SH-SY5Y (cell line): ENCODE results near the gene IFITM2.

Experiments
- GATA2 ChIP-seq: IDR thresholded peaks from 2 replicates; pipeline ENCODE4 v1.6.1; 2011; ENCODE audit warnings: mild to moderate bottlenecking, low read depth, low read length
- GATA3 ChIP-seq: IDR thresholded peaks from 2 replicates; pipeline ENCODE4 v1.6.1; 2011; ENCODE audit warnings: low read depth, mild to moderate bottlenecking, low read length, moderate library complexity

- TF ChIP-seq GATA2 (no peak), GATA3 (no peak)
These were observed 43.2 kb downstream of the IFITM2 start for GRCh38 chr11:350723-351255.
